Measurements from ENCODE around the gene TTC39C. TPM values are rescaled to one million over a fixed set of nuclear protein-coding genes. Genes with fewer than 3 reads are reported as not detected.

The TTC39C gene
- polyA plus RNA-seq, 1 experiment, result 24.3 TPM

DNA sequence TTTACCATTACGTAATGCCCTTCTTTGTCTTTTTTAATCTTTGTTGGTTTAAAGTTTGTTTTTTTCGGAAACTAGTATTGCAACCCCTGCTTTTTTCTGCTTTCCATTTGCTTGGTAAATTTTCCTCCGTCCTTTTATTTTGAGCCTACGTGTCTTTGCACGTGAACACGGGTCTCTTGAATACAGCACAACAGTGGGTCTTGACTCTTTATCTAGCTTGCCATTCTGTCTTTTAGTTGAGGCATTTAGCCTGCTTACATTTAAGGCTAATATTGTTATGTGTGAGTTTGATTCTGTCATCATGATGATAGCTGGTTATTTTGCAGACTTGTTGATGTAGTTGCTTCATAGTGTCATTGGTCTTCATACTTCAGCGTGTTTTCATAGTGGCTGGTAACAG is 37.5 kb upstream of the TTC39C start:
- TF ChIP-seq, protein P1, sequence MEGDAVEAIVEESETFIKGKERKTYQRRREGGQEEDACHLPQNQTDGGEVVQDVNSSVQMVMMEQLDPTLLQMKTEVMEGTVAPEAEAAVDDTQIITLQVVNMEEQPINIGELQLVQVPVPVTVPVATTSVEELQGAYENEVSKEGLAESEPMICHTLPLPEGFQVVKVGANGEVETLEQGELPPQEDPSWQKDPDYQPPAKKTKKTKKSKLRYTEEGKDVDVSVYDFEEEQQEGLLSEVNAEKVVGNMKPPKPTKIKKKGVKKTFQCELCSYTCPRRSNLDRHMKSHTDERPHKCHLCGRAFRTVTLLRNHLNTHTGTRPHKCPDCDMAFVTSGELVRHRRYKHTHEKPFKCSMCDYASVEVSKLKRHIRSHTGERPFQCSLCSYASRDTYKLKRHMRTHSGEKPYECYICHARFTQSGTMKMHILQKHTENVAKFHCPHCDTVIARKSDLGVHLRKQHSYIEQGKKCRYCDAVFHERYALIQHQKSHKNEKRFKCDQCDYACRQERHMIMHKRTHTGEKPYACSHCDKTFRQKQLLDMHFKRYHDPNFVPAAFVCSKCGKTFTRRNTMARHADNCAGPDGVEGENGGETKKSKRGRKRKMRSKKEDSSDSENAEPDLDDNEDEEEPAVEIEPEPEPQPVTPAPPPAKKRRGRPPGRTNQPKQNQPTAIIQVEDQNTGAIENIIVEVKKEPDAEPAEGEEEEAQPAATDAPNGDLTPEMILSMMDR (IDR thresholded peaks at IDR 0.05; ENCODE audit: low read depth, low read length), result no peak
- Histone ChIP-seq H3K27me3 (ENCODE audit: control insufficient read depth, insufficient read depth, low read length) (peaks cover 2% of the 10 kb centered on the region), H3K27ac (ENCODE audit: low read depth, low read length) (no peak overlapping the region), H3K9me3 (ENCODE audit: control insufficient read depth, insufficient read depth, low read length) (no peaks in the 10 kb centered on the region; the same call in 1 of the 2 replicates), H3K4me3 (ENCODE audit: low read depth, low read length) (no peak overlapping the region)
- ChIA-PET CTCF (interaction anchor here (0.7 to 1.4 kb wide), 2 partner anchors 59 to 135 kb away, joined by 3 to 4 read pairs; no protein-coding TSS in a partner anchor), POLR2A (no interaction called here)
- no peak for DNase-seq (ENCODE audit: low read depth, low spot score)

DNA sequence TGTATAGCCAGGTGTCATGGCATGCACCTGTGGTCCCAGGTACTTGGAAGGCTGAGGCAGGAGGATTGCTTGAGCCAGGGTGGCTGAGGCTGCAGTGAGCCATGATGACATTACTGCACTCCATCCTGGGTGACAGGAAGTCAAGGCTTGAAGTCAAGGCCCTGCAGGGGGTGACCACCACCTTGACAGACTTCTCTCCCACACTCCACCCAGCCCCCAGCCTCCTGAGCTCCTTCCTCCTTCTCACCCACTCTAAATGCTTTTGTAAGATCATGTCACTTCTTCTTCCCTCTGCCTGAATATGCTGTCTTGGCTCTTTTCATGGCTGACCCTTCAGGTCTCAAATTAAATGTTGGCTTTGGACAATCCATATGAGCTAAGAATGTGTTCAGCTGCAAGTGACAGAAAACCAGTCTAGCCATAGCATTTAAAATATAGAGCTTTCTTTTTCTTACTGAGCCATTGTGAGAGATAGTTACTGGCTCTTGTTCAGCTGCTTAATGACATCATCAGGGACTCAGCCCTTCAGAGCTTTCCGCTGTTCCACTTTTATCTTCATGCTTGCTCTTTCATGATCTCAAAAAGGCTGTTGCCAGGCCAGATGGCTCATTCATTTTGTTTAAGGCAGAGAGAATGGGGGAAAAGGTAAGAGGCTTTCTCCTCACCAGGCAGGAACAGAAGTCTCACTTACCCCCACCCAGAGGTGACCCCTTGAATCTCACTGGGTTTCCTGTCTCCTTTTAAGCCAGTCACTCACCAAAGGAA is 36.7 kb upstream of the TTC39C start:
- TF ChIP-seq, protein P1 (IDR thresholded peaks at IDR 0.05; ENCODE audit: low read depth, low read length), result no peak
- POLR2A ChIA-PET, result no interaction called here
- DNase-seq (ENCODE audit: low read depth, low spot score), result no peak
- Histone ChIP-seq H3K27me3 (ENCODE audit: control insufficient read depth, insufficient read depth, low read length) (peaks cover 2% of the 10 kb centered on the region), H3K4me3 (ENCODE audit: low read depth, low read length) (no peak overlapping the region), H3K9me3 (ENCODE audit: control insufficient read depth, insufficient read depth, low read length) (no peaks in the 10 kb centered on the region; the same call in 1 of the 2 replicates), H3K27ac (ENCODE audit: low read depth, low read length) (no peak overlapping the region)
- CTCF ChIA-PET, result interaction anchor here (0.7 to 1.4 kb wide), 2 partner anchors 59 to 134 kb away, joined by 3 to 4 read pairs; no protein-coding TSS in a partner anchor

DNA sequence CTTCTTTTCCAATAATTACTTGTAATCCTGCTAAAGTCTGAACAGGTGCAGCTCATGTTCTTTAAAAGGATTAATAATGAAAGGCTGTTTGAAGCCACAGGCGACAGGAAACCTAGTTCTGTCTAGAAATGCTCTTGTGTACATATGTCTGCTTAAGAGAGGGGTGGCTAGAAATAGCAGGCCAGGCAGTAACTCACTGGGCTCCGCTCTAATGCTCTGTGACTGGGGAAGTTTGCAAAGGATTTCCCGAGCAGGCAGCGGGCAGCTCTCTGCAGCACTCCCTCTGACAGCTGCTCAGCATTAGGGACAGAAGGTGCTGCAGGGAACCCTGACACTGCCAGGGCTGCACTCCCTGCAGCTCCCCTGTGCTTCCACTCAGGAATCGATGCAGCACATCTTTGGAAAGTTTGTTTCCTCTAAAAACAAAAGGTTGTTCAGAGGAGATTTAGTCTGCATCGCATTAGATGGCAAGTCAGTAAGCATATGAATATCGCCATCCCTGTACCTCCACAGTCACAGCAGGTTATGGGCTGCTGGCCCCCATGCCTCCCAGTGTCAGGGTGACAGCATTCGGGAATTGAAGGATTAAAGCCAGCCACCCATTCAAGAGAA is 33.1 kb upstream of the TTC39C start:
- H3K27ac ChIP-seq (ENCODE audit: low read depth, low read length), result no peak overlapping the region
- ChIA-PET CTCF (no interaction called here), POLR2A (no interaction called here)
- H3K9me3 ChIP-seq (ENCODE audit: control insufficient read depth, insufficient read depth, low read length), result no peaks in the 10 kb centered on the region; the same call in 1 of the 2 replicates
- TF ChIP-seq, protein P1 (IDR thresholded peaks at IDR 0.05; ENCODE audit: low read depth, low read length), result no peak
- H3K4me3 ChIP-seq (ENCODE audit: low read depth, low read length), result no peak overlapping the region
- no peaks in the 10 kb centered on the region for H3K27me3 ChIP-seq (ENCODE audit: control insufficient read depth, insufficient read depth, low read length)
- DNase-seq (ENCODE audit: low read depth, low spot score), result no peak

DNA sequence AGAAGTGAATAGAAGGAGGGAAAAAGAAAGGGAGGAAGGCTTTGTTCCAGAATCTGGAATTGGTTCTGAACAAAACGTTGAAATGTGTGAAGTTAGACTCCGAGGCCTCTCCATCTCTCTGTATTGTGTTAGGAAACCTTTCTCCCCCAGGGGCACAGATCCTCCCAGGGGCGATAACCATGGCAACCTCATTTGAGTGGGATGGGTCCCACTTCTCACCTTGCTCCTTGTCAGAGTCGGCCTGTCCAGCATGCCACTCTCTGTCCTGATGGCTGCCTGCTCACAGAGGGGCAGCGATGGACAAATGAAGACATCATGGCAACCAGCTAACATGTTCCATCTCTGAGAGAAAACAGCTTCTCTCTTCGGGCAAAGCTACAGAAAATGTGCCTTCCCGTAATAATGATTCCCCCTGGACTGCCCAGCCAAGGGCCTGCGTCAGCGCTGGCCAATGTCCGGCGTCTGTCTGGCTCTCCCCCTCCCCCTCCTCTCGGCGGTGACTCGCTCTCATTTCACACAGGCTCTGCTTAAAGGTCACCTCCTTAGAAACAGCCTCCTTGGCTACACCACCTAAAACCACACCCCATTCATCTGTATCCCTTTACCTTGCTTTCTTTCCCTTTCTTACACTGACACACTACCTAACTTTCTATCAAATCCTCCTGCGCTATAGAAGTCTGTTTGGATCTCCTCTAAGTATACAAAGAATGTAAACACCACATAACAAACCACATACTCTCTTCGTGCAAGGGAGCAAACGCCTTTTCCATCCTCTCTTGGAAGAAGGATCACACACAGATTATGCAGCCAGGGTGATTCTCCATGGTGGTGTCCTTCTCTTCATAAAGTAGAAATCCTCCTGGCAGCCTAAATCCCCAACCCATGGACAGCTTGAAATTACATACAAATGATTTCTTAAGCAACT is 32.1 kb upstream of the TTC39C start:
- POLR2A ChIA-PET, result no interaction called here
- Histone ChIP-seq H3K9me3 (ENCODE audit: control insufficient read depth, insufficient read depth, low read length) (no peaks in the 10 kb centered on the region; the same call in 1 of the 2 replicates), H3K27me3 (ENCODE audit: control insufficient read depth, insufficient read depth, low read length) (no peaks in the 10 kb centered on the region), H3K27ac (ENCODE audit: low read depth, low read length) (peak overlapping the region; percentile 34), H3K4me3 (ENCODE audit: low read depth, low read length) (peak overlapping the region; percentile 27)
- TF ChIP-seq, protein P1 (IDR thresholded peaks at IDR 0.05; ENCODE audit: low read depth, low read length), result no peak
- DNase-seq (ENCODE audit: low read depth, low spot score), result peak; percentile 36
- CTCF ChIA-PET, result no interaction called here

All from AG04450 (cell line).